DND-41 (cell line): ENCODE data around the gene KCNJ15.

Source experiments
- ATAC-seq: fragments of 200-7000 bp; cut with Tn5 transposase; 3 replicates; pipeline ENCODE4 v1.9.1; 2021; ENCODE audit warnings: low read depth; ENCODE audit not compliant: insufficient read depth
- DNase-seq: peaks from one replicate; pipeline ENCODE4 v3.0.0-alpha.2; 2020
- H2AFZ ChIP-seq: 2 replicates; pipeline ENCODE4 v1.6.0; 2012; ENCODE audit warnings: low read depth, low read length
- H3K27ac ChIP-seq: 2 replicates; pipeline ENCODE4 v1.5.1; 2012; ENCODE audit warnings: low read length, inconsistent platforms
- H3K27me3 ChIP-seq: fragments of 200-600 bp; sonication (generic); 2 replicates; pipeline ENCODE4 v1.6.0; 2012; ENCODE audit warnings: low read length, mild to moderate bottlenecking, inconsistent platforms; ENCODE audit not compliant: insufficient read depth, poor library complexity
- H3K36me3 ChIP-seq: 2 replicates; pipeline ENCODE4 v1.5.1; 2012; ENCODE audit warnings: low read length, inconsistent platforms; ENCODE audit not compliant: insufficient read depth
- H3K4me1 ChIP-seq: 2 replicates; pipeline ENCODE4 v1.5.1; 2012; ENCODE audit warnings: mild to moderate bottlenecking, low read length; ENCODE audit not compliant: insufficient read depth
- H3K4me2 ChIP-seq: 2 replicates; pipeline ENCODE4 v1.6.0; 2012; ENCODE audit warnings: mild to moderate bottlenecking, moderate library complexity, low read length, inconsistent platforms; ENCODE audit not compliant: insufficient read depth
- H3K4me3 ChIP-seq, 2 experiments: fragments of 200-600 bp in 1 of 2; shearing (Covaris generic) in 1 of 2; 2 replicates each; pipeline ENCODE4 v1.5.1; 2012 to 2016; ENCODE audit warnings: inconsistent platforms in 2 of 2, low read length in 2 of 2, mild to moderate bottlenecking in 2 of 2, low read depth in 1 of 2, moderate library complexity in 1 of 2
- H3K79me2 ChIP-seq: 2 replicates; pipeline ENCODE4 v1.6.0; 2012; ENCODE audit warnings: low read length, inconsistent platforms; ENCODE audit not compliant: insufficient read depth
- H3K9ac ChIP-seq: 2 replicates; pipeline ENCODE4 v1.6.0; 2012; ENCODE audit warnings: low read depth, mild to moderate bottlenecking, inconsistent platforms, low read length, moderate library complexity
- H3K9me3 ChIP-seq: 2 replicates; pipeline ENCODE4 v1.5.1; 2012; ENCODE audit warnings: low read length, moderate library complexity, mild to moderate bottlenecking, inconsistent platforms; ENCODE audit not compliant: insufficient read depth, severe bottlenecking
- H4K20me1 ChIP-seq: 2 replicates; pipeline ENCODE4 v1.6.0; 2012; ENCODE audit warnings: low read length; ENCODE audit not compliant: insufficient read depth
- CTCF ChIP-seq: IDR thresholded peaks from 2 replicates; pipeline ENCODE4 v1.5.1; 2012; ENCODE audit warnings: borderline replicate concordance, low read length, moderate library complexity, mild to moderate bottlenecking; ENCODE audit not compliant: poor library complexity, severe bottlenecking; ENCODE audit errors: extremely low read depth
- EZH2 ChIP-seq: IDR thresholded peaks from 3 replicates; pipeline ENCODE4 v1.6.1; 2012; ENCODE audit warnings: borderline replicate concordance, low read depth, mild to moderate bottlenecking, moderate library complexity, low read length, inconsistent platforms; ENCODE audit not compliant: severe bottlenecking

The KCNJ15 gene

GRCh38 chr21:38350684-38351083, 93.9 kb downstream of the KCNJ15 start:
- no peak overlapping the region for H3K4me2 ChIP-seq
- no peak for DNase-seq
- no peaks in the 10 kb centered on the region for H3K79me2 ChIP-seq
- H3K4me1 ChIP-seq: no peaks in the 10 kb centered on the region
- no peak overlapping the region for H2AFZ ChIP-seq
- 0 out of 2 replicates have a peak, but pooled peaks cover 4% of the 10 kb centered on the region for H4K20me1 ChIP-seq
- H3K9ac ChIP-seq: no peak overlapping the region
- H3K36me3 ChIP-seq: no peaks in the 10 kb centered on the region
- no peak overlapping the region for H3K4me3 ChIP-seq
- H3K27ac ChIP-seq: no peak overlapping the region
- H3K27me3 ChIP-seq: peaks cover 24% of the 10 kb centered on the region
- TF ChIP-seq EZH2: no peak
- TF ChIP-seq CTCF: no peak
- no peaks in the 10 kb centered on the region for H3K9me3 ChIP-seq
- no peak for ATAC-seq

- TF ChIP-seq CTCF (no peak), EZH2 (no peak)
- Histone ChIP-seq H3K27ac (no peak overlapping the region), H3K4me3 (no peak overlapping the region), H3K9ac (no peak overlapping the region), H3K4me1 (no peaks in the 10 kb centered on the region), H3K36me3 (no peaks in the 10 kb centered on the region), H2AFZ (no peak overlapping the region), H4K20me1 (0 out of 2 replicates have a peak, but pooled peaks cover 4% of the 10 kb centered on the region), H3K9me3 (no peaks in the 10 kb centered on the region), H3K79me2 (no peaks in the 10 kb centered on the region), H3K27me3 (peaks cover 24% of the 10 kb centered on the region), H3K4me2 (no peak overlapping the region)
- no peak for DNase-seq
- no peak for ATAC-seq
These were observed 94.6 kb downstream of the KCNJ15 start for GRCh38 chr21:38351176-38351959.

- DNase-seq (no peak), ATAC-seq (no peak)
- Histone ChIP-seq H3K9ac (no peak overlapping the region), H3K79me2 (no peaks in the 10 kb centered on the region), H3K36me3 (no peaks in the 10 kb centered on the region), H4K20me1 (0 out of 2 replicates have a peak, but pooled peaks cover 4% of the 10 kb centered on the region), H3K27ac (no peak overlapping the region), H3K9me3 (no peaks in the 10 kb centered on the region), H3K4me2 (no peak overlapping the region), H3K4me1 (no peaks in the 10 kb centered on the region), H3K4me3 (no peak overlapping the region), H2AFZ (no peak overlapping the region), H3K27me3 (peaks cover 24% of the 10 kb centered on the region)
- TF ChIP-seq CTCF (no peak), EZH2 (no peak)
These were observed 95.2 kb downstream of the KCNJ15 start for GRCh38 chr21:38351961-38352521.
